Testis (tissue), 3 donors: ENCODE measurements around the gene ARL6IP5. TPM values are rescaled to one million over a fixed set of nuclear protein-coding genes. Genes with fewer than 3 reads are reported as not detected.

Experiments
- DNase-seq: peaks from one replicate; pipeline ENCODE4 v3.0.0-alpha.2; 2019
- H3K27ac ChIP-seq, 2 donors: fragments of 200-600 bp; sonication (generic); one replicate each; pipeline ENCODE4 v1.5.1; 2019
- H3K27me3 ChIP-seq: fragments of 200-600 bp; sonication (generic); one replicate; pipeline ENCODE4 v1.5.1; 2019
- H3K36me3 ChIP-seq: fragments of 200-600 bp; sonication (generic); one replicate; pipeline ENCODE4 v1.5.1; 2017; ENCODE audit warnings: low read depth; ENCODE audit errors: missing control alignments
- H3K4me1 ChIP-seq: fragments of 200-600 bp; sonication (generic); one replicate; pipeline ENCODE4 v1.5.1; 2019
- H3K4me3 ChIP-seq, 2 donors: fragments of 200-600 bp; sonication (generic); one replicate each; pipeline ENCODE4 v1.5.1; 2017 to 2019
- H3K9me3 ChIP-seq: fragments of 200-600 bp; sonication (generic); one replicate; pipeline ENCODE4 v1.5.1; 2017
- CTCF ChIP-seq, 3 experiments: fragments of 450-650 bp in 2 of 3; fragments of 200-600 bp in 1 of 3; sonication (generic) in 1 of 3; IDR thresholded peaks; one replicate each; pipeline ENCODE4 v1.5.1; 2016 to 2019; ENCODE audit warnings: antibody characterized with exemption in 3 of 3, mild to moderate bottlenecking in 2 of 3, moderate library complexity in 1 of 3
- POLR2A ChIP-seq: fragments of 450-650 bp; IDR thresholded peaks from one replicate; pipeline ENCODE4 v1.6.1; 2017; ENCODE audit warnings: antibody characterized with exemption, mild to moderate bottlenecking, moderate library complexity
- WGBS, 2 donors: methylation state at CpG; one replicate each; pipeline ENCODE4 v1.1.5; 2018; 5-methylcytosine and 5-hydroxymethylcytosine counted together
- intact Hi-C: fragments of 100-400 bp; cut with DNase I; formaldehyde crosslinking; loops from one replicate; pipeline ENCODE4 v1.15.1; 2023; ENCODE audit warnings: low total_unique reads
- polyA plus RNA-seq: library from polyadenylated mRNA; stranded (reverse); fragments of 350-450 nt; fragmentation: Illumina TruSeq; extraction: RNeasy Lipid Tissue Mini Kit (QIAGEN cat#74804); gene quantifications from one replicate; pipeline ENCODE4 v1.2.3, GENCODE V29; 2014; ENCODE audit warnings: low read depth, low replicate concordance; ENCODE audit not compliant: insufficient read depth
- total RNA-seq, 2 donors: library from RNA; depleted of rRNA; stranded (reverse); fragments of >200 nt; gene quantifications; one replicate each; pipeline ENCODE4 v1.2.3, GENCODE V29; 2016

Gene ARL6IP5
- total and polyA plus RNA-seq, 3 donors from 2014 or later, result 61.3 to 70.6 (median 68.3) TPM

DNA sequence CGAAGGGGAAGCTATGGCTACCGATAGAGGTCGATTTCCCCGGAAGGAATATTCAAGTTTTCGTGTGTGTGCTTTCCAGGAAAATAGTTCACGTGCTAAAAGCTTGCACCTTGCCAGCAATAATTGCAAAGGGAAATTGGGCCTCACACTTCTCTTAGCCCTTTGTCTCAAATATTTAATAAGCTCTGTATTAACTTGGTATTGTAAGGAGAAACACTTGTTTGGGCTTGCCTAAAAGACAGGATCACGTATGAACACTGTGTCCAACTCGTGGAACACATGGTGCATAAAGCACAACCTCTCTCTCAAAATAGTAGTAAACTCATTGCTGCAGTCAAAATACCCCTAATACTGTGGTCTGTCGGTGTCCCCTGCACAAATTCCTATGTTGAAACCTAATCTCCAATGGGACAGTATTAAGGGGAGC is 32.3 kb upstream of the ARL6IP5 start:
- no peaks in the 10 kb centered on the region for H3K9me3 ChIP-seq
- peak overlapping the region; percentile 87 to 95 for H3K27ac ChIP-seq
- TF ChIP-seq CTCF (IDR thresholded peaks at IDR 0.05) (no peak), POLR2A (no peak)
- no peak for DNase-seq
- H3K36me3 ChIP-seq, result no peaks in the 10 kb centered on the region
- H3K27me3 ChIP-seq, result no peaks in the 10 kb centered on the region
- 4 to 6% methylated on average over 9 of the region's 9 CpGs for WGBS, 2 donors
- intact Hi-C loops, result no loop called here
- H3K4me1 ChIP-seq, result no peaks in the 10 kb centered on the region
- peak overlapping the region; percentile 82 to 87 for H3K4me3 ChIP-seq

DNA sequence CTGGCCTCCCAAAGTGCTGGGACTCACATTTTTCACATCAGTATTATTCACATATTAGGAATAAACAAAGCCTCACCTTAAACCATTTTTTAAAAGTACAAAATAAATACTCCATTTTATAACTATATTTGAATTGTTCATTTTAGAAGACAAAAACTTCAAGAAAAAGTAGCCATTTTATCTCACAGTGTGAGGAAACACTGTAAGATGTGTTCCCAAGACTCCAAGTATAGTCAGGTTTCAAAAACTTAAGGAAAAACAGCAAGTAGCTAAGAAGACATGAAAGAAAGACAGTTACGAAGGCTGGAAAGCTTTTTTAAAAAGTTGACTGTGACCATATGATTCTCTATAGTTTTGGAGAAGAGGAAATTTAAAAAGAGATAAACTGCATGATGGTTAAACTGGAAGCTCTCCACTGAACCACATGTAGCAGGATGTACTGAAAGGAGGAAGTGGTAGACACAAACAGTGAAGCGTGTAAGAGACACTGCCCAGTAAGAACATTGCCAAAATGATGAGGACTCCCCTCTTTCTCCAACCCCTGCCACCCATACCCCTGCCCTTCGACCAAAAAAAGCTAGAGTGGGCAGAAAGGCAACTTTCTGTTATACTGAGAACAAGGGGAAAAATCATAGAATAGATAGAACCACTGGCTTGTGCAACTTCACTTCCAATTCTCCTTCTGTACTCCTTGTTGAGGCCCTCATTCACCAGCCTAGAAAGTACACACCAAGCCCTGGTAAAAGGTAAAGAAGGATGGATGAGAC is 26.4 kb upstream of the ARL6IP5 start:
- Histone ChIP-seq H3K36me3 (no peaks in the 10 kb centered on the region), H3K4me3 (no peak overlapping the region), H3K9me3 (no peaks in the 10 kb centered on the region), H3K4me1 (no peaks in the 10 kb centered on the region), H3K27me3 (no peaks in the 10 kb centered on the region), H3K27ac (no peak overlapping the region)
- 80 to 88% methylated on average over 3 of the region's 3 CpGs for WGBS, 2 donors
- TF ChIP-seq POLR2A (no peak), CTCF (IDR thresholded peaks at IDR 0.05) (no peak)
- no peak for DNase-seq
- intact Hi-C loops, result no loop called here

GRCh38 chr3:69058947-69059224 is 25.9 kb upstream of the ARL6IP5 start:
- Histone ChIP-seq H3K36me3 (no peaks in the 10 kb centered on the region), H3K9me3 (no peaks in the 10 kb centered on the region), H3K4me3 (no peak overlapping the region), H3K27ac (no peak overlapping the region), H3K27me3 (no peaks in the 10 kb centered on the region), H3K4me1 (no peaks in the 10 kb centered on the region)
- DNase-seq, result no peak
- intact Hi-C loops, result no loop called here
- WGBS, 2 donors, result 85 to 90% methylated on average over 2 of the region's 2 CpGs
- no peak for TF ChIP-seq CTCF (IDR thresholded peaks at IDR 0.05)
- TF ChIP-seq POLR2A, result no peak

DNA sequence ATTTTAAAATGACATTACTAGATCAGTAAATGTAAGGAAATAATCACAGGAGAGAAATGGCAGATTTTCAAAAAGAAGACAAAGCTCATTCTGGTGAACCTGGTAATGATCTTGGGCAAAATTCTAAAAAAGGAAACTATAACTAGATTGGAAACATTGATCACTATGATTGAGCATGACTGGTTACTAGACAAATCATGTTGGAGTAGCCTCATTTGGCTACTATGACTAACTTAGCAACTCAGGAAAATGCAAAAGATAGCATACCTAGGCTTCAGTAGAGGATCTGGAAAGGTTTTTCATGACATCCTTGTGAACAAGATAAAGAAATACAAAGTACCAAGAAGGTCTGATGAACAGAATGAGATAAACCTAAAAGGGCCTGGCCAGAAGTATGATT is 25.0 kb upstream of the ARL6IP5 start:
- H3K4me3 ChIP-seq, result no peak overlapping the region
- H3K27me3 ChIP-seq, result no peaks in the 10 kb centered on the region
- no peaks in the 10 kb centered on the region for H3K36me3 ChIP-seq
- TF ChIP-seq CTCF (IDR thresholded peaks at IDR 0.05) (no peak), POLR2A (no peak)
- no peaks in the 10 kb centered on the region for H3K4me1 ChIP-seq
- no peak overlapping the region for H3K27ac ChIP-seq
- DNase-seq, result no peak
- no peaks in the 10 kb centered on the region for H3K9me3 ChIP-seq
- intact Hi-C loops, result no loop called here

DNA sequence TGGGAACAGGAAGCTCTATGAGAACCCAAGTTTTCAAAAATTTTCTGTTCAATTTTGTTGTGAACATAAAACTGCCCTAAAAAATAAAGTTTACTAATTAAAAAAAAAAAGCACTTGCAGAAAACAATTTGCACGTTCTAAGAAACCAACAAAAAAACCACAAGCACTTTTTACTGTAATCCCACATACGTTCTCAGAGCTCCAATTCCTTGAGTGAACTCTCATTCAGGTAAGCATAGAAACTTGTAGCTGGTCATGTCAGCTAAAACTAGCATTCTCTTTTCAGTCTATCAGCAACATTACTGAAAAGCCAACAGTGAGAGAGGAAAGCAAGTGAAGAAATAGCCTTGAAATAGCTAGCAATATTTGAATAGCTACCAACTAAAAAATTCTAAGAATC is 21.1 kb upstream of the ARL6IP5 start:
- 55 to 66% methylated on average over 2 of the region's 2 CpGs for WGBS, 2 donors
- TF ChIP-seq CTCF (IDR thresholded peaks at IDR 0.05) (no peak), POLR2A (no peak)
- DNase-seq, result no peak
- Histone ChIP-seq H3K27ac (no peak overlapping the region), H3K27me3 (no peaks in the 10 kb centered on the region), H3K4me1 (no peaks in the 10 kb centered on the region), H3K36me3 (no peaks in the 10 kb centered on the region), H3K9me3 (no peaks in the 10 kb centered on the region), H3K4me3 (no peak overlapping the region)
- intact Hi-C loops, result no loop called here
